ENCODE measurements around the gene RPUSD4. TPM values are rescaled to one million over a fixed set of nuclear protein-coding genes. Genes with fewer than 3 reads are reported as not detected.

RPUSD4 gene
- total and polyA plus RNA-seq, 10 of the 15 experiments (the other 5 are each of a cell fraction or from before 2014, with no cell fraction given): 24.5 to 47.6 (median 31.7) TPM

DNA sequence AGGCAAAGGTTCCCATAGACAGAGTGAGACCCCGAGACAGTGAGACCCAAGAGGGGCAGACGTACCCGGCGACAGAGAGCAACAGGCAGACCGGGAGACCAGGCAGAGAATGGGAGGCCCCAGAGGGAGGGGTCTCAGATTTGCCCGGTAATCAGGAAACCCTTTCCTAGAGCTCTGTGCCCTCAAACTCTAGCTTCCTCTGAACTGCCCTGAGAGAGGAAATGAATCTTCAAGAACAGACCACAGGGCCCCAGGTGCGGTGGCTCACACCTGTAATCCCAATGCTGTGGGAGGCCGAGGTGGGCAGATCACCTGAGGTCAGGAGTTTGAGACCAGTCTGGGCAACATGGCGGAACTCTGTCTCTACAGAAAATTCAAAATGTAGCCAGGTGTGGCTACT, 47.7 kb downstream of the RPUSD4 start:
- RAD21 ChIA-PET (ENCODE audit: unreplicated experiment): no interaction called here
- BruUV-seq (replicated peaks): no TSS peak
- H3K36me3 ChIP-seq (ENCODE audit: control insufficient read depth in 2 of 2, insufficient read depth in 2 of 2, low read length in 1 of 2): no peaks in the 10 kb centered on the region
- H3K9me3 ChIP-seq (replicated peaks; ENCODE audit: control insufficient read depth, insufficient read depth, low read length): no peaks in the 10 kb centered on the region
- in situ Hi-C loops (cut with MboI) (no loop called here), intact Hi-C loops (cut with micrococcal nuclease; ENCODE audit: unreplicated experiment) (no loop called here)
- H4K20me1 ChIP-seq (ENCODE audit: control insufficient read depth, insufficient read depth): no peaks in the 10 kb centered on the region
- no peak for ATAC-seq
- H3K4me3 ChIP-seq: no peak overlapping the region
- no peaks in the 10 kb centered on the region for H3K4me1 ChIP-seq (ENCODE audit: control insufficient read depth, insufficient read depth, low read length)
- CTCF ChIA-PET: no interaction called here
- POLR2A ChIA-PET: no interaction called here
- DNase-seq (ENCODE audit: low read depth, low spot score): no peak
- no peak for FAIRE-seq
- H3K79me2 ChIP-seq (ENCODE audit: control insufficient read depth, insufficient read depth, low read length): no peaks in the 10 kb centered on the region
- SMC1A ChIA-PET (ENCODE audit: uncharacterized antibody, unreplicated experiment): interaction anchor here (0.6 kb wide), 1 partner anchor 40 kb away, joined by 4 read pairs; no protein-coding TSS in a partner anchor
- H3K4me2 ChIP-seq (ENCODE audit: control insufficient read depth, insufficient read depth): no peak overlapping the region
- WGBS (ENCODE audit: insufficient coverage, insufficient replicate concordance, low lambda C conversion rate, missing lambda C conversion rate): 44% methylated on average over 9 of the region's 9 CpGs
- no peak overlapping the region for H2AFZ ChIP-seq (ENCODE audit: control insufficient read depth, low read depth, low read length)
- H3K9ac ChIP-seq (ENCODE audit: control insufficient read depth, insufficient read depth, low read length): no peak overlapping the region
- H3K27me3 ChIP-seq (replicated peaks in 1 of 2; ENCODE audit: control insufficient read depth in 2 of 2, insufficient read depth in 2 of 2, low read length in 1 of 2): no peaks in the 10 kb centered on the region
- H3K27ac ChIP-seq (ENCODE audit: control insufficient read depth, insufficient read depth): no peak overlapping the region
- TF ChIP-seq ZNF274 (IDR thresholded peaks at IDR 0.05; ENCODE audit: insufficient read depth, insufficient read length): no peak

DNA sequence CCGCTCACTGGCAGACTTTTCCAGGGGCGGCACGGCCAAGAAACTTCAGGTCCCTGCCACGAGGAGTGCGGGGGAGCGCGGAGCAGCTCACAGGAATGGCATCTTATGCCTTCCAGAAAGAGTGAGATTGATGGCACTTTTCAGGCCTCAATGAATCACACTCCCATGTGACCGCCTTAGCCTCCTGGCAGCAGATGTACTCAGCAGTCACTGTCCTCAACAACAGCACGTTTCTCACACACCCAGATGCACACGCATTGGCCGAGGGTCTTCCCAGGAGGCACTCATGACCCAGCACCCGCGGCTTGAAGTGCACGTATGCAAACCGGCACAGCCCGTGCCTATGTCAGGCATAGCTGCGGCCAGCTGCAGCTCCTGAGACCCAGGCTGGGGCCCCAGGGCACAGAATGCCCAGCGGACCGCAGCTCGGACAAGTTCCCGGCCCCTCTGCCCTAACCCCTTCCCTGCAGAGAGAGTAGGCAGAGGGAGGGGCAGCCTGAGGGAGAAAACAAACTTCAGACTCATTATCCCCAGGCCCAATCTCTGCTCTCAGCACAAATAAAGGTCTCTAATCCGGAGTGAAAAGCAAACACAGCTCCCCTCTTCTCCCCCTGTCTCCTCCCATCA, 48.3 kb downstream of the RPUSD4 start:
- H3K27ac ChIP-seq (ENCODE audit: control insufficient read depth, insufficient read depth): no peak overlapping the region
- H3K9me3 ChIP-seq (replicated peaks; ENCODE audit: control insufficient read depth, insufficient read depth, low read length): no peaks in the 10 kb centered on the region
- H2AFZ ChIP-seq (ENCODE audit: control insufficient read depth, low read depth, low read length): no peak overlapping the region
- no peaks in the 10 kb centered on the region for H3K27me3 ChIP-seq (replicated peaks in 1 of 2; ENCODE audit: control insufficient read depth in 2 of 2, insufficient read depth in 2 of 2, low read length in 1 of 2)
- no peaks in the 10 kb centered on the region for H4K20me1 ChIP-seq (ENCODE audit: control insufficient read depth, insufficient read depth)
- H3K36me3 ChIP-seq (ENCODE audit: control insufficient read depth in 2 of 2, insufficient read depth in 2 of 2, low read length in 1 of 2): no peaks in the 10 kb centered on the region
- ChIA-PET CTCF (no interaction called here), POLR2A (no interaction called here), RAD21 (ENCODE audit: unreplicated experiment) (no interaction called here), SMC1A (ENCODE audit: uncharacterized antibody, unreplicated experiment) (interaction anchor here (0.6 kb wide), 1 partner anchor 20 kb away, joined by 3 read pairs; no protein-coding TSS in a partner anchor)
- ATAC-seq: no peak
- H3K4me2 ChIP-seq (ENCODE audit: control insufficient read depth, insufficient read depth): no peak overlapping the region
- TF ChIP-seq, protein P1, sequence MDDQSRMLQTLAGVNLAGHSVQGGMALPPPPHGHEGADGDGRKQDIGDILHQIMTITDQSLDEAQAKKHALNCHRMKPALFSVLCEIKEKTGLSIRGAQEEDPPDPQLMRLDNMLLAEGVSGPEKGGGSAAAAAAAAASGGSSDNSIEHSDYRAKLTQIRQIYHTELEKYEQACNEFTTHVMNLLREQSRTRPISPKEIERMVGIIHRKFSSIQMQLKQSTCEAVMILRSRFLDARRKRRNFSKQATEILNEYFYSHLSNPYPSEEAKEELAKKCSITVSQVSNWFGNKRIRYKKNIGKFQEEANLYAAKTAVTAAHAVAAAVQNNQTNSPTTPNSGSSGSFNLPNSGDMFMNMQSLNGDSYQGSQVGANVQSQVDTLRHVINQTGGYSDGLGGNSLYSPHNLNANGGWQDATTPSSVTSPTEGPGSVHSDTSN (IDR thresholded peaks at IDR 0.05; ENCODE audit: insufficient replicate concordance, low read depth, low read length): no peak
- TF ChIP-seq ATF7 (IDR thresholded peaks at IDR 0.05; ENCODE audit: low read depth): no peak
- no peaks in the 10 kb centered on the region for H3K4me1 ChIP-seq (ENCODE audit: control insufficient read depth, insufficient read depth, low read length)
- whole genome bisulfite sequencing (ENCODE audit: insufficient coverage, insufficient replicate concordance, low lambda C conversion rate, missing lambda C conversion rate): 34% methylated on average over 22 of the region's 22 CpGs
- intact Hi-C loops (cut with micrococcal nuclease; ENCODE audit: unreplicated experiment) (no loop called here), in situ Hi-C loops (cut with MboI) (no loop called here)
- no peaks in the 10 kb centered on the region for H3K79me2 ChIP-seq (ENCODE audit: control insufficient read depth, insufficient read depth, low read length)
- no TSS peak for BruUV-seq (replicated peaks)
- no peak overlapping the region for H3K9ac ChIP-seq (ENCODE audit: control insufficient read depth, insufficient read depth, low read length)
- no peak for DNase-seq (ENCODE audit: low read depth, low spot score)
- no peak for FAIRE-seq
- H3K4me3 ChIP-seq: no peak overlapping the region

All from GM12878 (cell line).